NB4 (cell line): ENCODE data around the gene BCL11B.

Experiments used
- DNase-seq: peaks from one replicate; pipeline ENCODE4 v3.0.0; 2010; ENCODE audit warnings: low read depth
- H3K4me3 ChIP-seq: one replicate; pipeline ENCODE4 v1.5.1; 2011; ENCODE audit warnings: mild to moderate bottlenecking, low read depth, low read length, moderate library complexity
- MYC ChIP-seq: IDR thresholded peaks from 2 replicates; pipeline ENCODE4 v1.6.1; 2011; ENCODE audit warnings: low read depth, low read length
- POLR2A ChIP-seq: IDR thresholded peaks from 2 replicates; pipeline ENCODE4 v1.6.1; 2011; ENCODE audit warnings: mild to moderate bottlenecking; ENCODE audit not compliant: insufficient read length; ENCODE audit errors: extremely low read depth
- TF ChIP-seq, protein P1 (sequence below): IDR thresholded peaks from 2 replicates; pipeline ENCODE4 v1.6.1; 2011; ENCODE audit warnings: low read depth, low read length
- TF ChIP-seq, protein P2 (sequence below): IDR thresholded peaks from one replicate; pipeline ENCODE4 v1.5.1; 2012; ENCODE audit warnings: low read depth, low read length

BCL11B gene

DNA sequence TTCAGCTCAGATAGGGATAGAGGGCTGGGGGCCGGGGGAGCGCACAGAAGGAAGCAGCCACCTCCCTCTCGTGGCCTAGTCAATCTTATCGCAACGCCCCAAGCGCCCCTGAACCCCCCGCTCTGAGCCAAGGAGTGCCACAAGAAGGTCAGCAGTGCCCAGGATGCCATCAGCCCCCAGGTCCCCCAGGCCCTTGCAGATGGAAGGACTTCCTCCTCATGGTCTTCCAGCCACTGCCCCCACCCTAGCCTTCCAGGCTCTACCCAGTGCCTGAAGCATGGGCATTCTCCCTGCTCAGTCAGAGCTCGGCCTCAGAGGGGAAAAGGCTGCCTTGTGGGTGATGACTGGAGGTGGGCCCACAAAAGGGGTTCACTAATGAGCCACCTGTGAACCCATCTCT, 68.2 kb downstream of the BCL11B start:
- no peak overlapping the region for H3K4me3 ChIP-seq

DNA sequence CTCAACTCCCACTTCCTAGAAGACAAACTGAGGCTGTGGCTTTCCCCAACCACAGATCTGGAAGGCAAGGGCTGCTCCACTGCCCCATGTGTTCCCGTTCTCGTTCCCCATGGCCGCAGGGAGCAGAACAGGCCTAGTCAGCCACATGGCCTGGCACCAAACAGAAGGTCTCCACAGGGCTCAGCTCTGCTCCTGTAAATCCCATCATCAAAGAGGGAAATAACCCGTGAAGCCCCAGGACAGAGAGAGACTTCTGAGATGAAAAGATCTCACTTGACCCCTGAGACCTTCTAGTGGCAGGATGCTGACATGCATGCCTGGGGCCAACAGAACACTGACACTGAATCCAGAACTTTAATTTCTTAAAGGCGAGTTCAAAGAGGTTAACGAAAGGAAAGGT, 68.9 kb downstream of the BCL11B start:
- TF ChIP-seq MYC = no peak
- no peak for TF ChIP-seq POLR2A
- TF ChIP-seq, protein P1, sequence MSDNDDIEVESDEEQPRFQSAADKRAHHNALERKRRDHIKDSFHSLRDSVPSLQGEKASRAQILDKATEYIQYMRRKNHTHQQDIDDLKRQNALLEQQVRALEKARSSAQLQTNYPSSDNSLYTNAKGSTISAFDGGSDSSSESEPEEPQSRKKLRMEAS = no peak
- TF ChIP-seq, protein P2, sequence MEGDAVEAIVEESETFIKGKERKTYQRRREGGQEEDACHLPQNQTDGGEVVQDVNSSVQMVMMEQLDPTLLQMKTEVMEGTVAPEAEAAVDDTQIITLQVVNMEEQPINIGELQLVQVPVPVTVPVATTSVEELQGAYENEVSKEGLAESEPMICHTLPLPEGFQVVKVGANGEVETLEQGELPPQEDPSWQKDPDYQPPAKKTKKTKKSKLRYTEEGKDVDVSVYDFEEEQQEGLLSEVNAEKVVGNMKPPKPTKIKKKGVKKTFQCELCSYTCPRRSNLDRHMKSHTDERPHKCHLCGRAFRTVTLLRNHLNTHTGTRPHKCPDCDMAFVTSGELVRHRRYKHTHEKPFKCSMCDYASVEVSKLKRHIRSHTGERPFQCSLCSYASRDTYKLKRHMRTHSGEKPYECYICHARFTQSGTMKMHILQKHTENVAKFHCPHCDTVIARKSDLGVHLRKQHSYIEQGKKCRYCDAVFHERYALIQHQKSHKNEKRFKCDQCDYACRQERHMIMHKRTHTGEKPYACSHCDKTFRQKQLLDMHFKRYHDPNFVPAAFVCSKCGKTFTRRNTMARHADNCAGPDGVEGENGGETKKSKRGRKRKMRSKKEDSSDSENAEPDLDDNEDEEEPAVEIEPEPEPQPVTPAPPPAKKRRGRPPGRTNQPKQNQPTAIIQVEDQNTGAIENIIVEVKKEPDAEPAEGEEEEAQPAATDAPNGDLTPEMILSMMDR = no peak
- DNase-seq = no peak
- no peak overlapping the region for H3K4me3 ChIP-seq

More for the DNA sequence above, 68.2 kb downstream of the BCL11B start:
- TF ChIP-seq, protein P1 = no peak
- TF ChIP-seq POLR2A (no peak), MYC (no peak)
- TF ChIP-seq, protein P2 = no peak
- DNase-seq = no peak

DNA sequence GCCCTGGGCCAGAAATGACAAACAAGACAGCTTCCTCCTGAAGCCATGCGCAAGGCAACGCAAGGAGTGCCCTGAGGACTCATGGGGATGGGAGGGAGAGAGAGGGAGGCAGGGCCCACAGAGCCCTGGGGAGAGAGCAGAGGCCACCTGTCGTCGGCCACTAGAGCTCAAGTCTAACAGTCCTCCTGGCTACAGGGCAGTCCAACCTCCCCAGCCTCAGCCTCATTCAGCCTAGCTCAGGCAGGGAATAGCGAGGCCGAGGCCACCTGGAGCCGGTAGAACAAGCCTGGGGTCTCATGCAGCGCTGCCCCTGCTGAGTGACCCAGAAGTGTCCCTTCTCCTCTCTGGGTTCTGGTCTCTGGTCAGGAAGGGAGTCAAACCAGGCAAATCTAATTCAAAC, 69.5 kb downstream of the BCL11B start:
- DNase-seq = no peak
- H3K4me3 ChIP-seq = no peak overlapping the region
- TF ChIP-seq MYC (no peak), POLR2A (no peak)
- TF ChIP-seq, protein P2 = no peak
- TF ChIP-seq, protein P1 = no peak

DNA sequence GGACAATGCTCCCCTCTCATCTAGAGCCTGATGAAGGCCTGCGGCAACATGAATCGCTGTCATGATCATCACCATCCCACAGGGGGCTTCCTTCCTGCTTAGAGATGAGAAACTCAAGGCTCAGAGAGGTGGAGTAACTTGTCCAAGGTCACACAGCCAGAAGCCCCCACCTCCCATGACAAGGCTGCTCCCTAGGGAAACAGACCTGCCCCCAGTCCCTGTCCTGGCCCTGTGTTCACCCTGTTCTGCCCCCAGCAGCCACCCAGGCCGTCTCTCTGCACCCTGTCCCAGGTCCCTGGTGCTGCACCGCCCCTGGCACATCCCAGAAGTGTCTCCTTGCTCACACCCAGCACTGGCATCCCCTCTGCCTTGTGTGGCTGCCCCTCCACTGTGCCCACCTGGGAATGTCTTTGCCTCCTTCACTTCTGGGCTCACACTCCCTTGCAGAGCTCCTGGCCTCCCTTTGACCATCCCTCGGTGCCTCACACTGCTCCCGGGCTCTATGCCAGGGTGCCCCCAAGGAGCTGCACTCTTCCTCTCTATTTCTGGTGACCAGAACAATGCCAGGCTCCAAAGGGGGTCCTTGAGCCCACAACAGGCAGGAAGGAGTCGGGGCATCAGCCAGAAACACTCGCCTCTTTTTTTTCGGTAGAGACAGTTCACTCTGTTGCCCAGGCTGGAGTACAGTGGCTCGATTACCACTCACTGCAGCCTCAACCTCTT, 70.5 kb downstream of the BCL11B start:
- DNase-seq = no peak

DNA sequence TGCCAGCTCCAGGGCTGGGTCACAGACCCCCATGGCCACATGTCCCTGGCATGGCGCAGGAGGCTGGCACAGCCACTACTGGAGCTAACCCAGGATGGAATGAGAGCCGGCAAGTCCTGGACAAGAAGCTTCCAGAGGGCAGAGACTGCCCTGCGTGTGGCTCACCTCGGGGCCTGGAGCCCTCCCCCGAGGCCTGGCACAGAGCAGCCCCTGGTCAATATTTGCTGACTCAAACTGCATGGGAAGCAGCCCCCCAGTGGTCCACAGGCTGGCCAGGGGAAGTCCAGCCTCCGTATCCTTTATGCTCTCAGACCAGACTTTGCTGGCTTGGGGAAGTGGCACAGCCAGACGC, 71.4 kb downstream of the BCL11B start:
- TF ChIP-seq, protein P2 = no peak
- TF ChIP-seq MYC (no peak), POLR2A (no peak)
- TF ChIP-seq, protein P1 = no peak
- H3K4me3 ChIP-seq = no peak overlapping the region
- no peak for DNase-seq

More for the DNA sequence above, 70.5 kb downstream of the BCL11B start:
- no peak overlapping the region for H3K4me3 ChIP-seq
- TF ChIP-seq, protein P2 = peak; percentile 6
- no peak for TF ChIP-seq MYC
